ENCODE measurements around the gene PRDM13. TPM values are rescaled to one million over a fixed set of nuclear protein-coding genes. Genes with fewer than 3 reads are reported as not detected.

The PRDM13 gene
- total RNA-seq, 4 donors from 2014 or later: not detected

GRCh38 chr6:99568103-99568933 is 38.3 kb upstream of the PRDM13 start, which contains the start of gene CCNC:
TSS of gene CCNC (minus strand) at chr6:99568660. CDS start at chr6:99568527, 133 bp downstream.
- Histone ChIP-seq H3K36me3 (no peaks in the 10 kb centered on the region), H3K9me3 (no peaks in the 10 kb centered on the region), H3K4me3 (peak within 1 kb of the TSS; percentile 63 to 90 (median 78)), H3K27ac (peak within 1 kb of the TSS; percentile 80 to 91 (median 86)), H3K4me1 (peaks cover 6 to 16% (median 12%) of the 10 kb centered on the region in 4 donors), H3K27me3 (no peaks in the 10 kb centered on the region)
- intact Hi-C loops (cut with DNase I; ENCODE audit: low total_unique reads): no loop called here
- TF ChIP-seq POLR2A (IDR thresholded peaks at IDR 0.05): peak; percentile 83
- TF ChIP-seq EP300 (IDR thresholded peaks at IDR 0.05; ENCODE audit: low read depth): no peak
- TF ChIP-seq POLR2AphosphoS5 (IDR thresholded peaks at IDR 0.05): peak; percentile 83 to 88 (median 88)
- peak; percentile 94 for DNase-seq
- 0% methylated on average over 16 to 61 of the region's 64 CpGs for WGBS, 2 donors (ENCODE audit: low coverage in 1 of 2)
- in situ Hi-C loops (cut with MboI; ENCODE audit: low pct_ligation_motif_present in 1 of 4, low pct_unique_long_range_greater_than_20kb in 1 of 4, low sequenced_read_pairs in 3 of 4): no loop called here

- TF ChIP-seq POLR2A (IDR thresholded peaks at IDR 0.05): no peak
- no peak for TF ChIP-seq POLR2AphosphoS5 (IDR thresholded peaks at IDR 0.05)
- no peak overlapping the region for H3K27ac ChIP-seq
- DNase-seq: no peak
- H3K9me3 ChIP-seq: no peaks in the 10 kb centered on the region
- H3K4me1 ChIP-seq: no peaks in the 10 kb centered on the region
- H3K4me3 ChIP-seq: no peak overlapping the region
- in situ Hi-C loops (cut with MboI; ENCODE audit: low pct_ligation_motif_present in 1 of 4, low pct_unique_long_range_greater_than_20kb in 1 of 4, low sequenced_read_pairs in 3 of 4) (no loop called here), intact Hi-C loops (cut with DNase I; ENCODE audit: low total_unique reads) (no loop called here)
- H3K36me3 ChIP-seq: no peaks in the 10 kb centered on the region
- no peaks in the 10 kb centered on the region for H3K27me3 ChIP-seq
- 84 to 90% methylated on average over 2 of the region's 2 CpGs for WGBS, 2 donors (ENCODE audit: low coverage in 1 of 2)
These were observed 32.5 kb upstream of the PRDM13 start for GRCh38 chr6:99573980-99574617.

GRCh38 chr6:99575544-99576227 is 30.9 kb upstream of the PRDM13 start:
- Histone ChIP-seq H3K4me3 (no peak overlapping the region), H3K4me1 (no peaks in the 10 kb centered on the region), H3K36me3 (no peaks in the 10 kb centered on the region), H3K9me3 (no peaks in the 10 kb centered on the region), H3K27me3 (no peaks in the 10 kb centered on the region), H3K27ac (no peak overlapping the region)
- intact Hi-C loops (cut with DNase I; ENCODE audit: low total_unique reads): no loop called here
- DNase-seq: no peak
- in situ Hi-C loops (cut with MboI; ENCODE audit: low pct_ligation_motif_present in 1 of 4, low pct_unique_long_range_greater_than_20kb in 1 of 4, low sequenced_read_pairs in 3 of 4): no loop called here
- 76% methylated on average over 2 of the region's 2 CpGs; no CpG with 5 or more reads in 1 of the 2 donors for WGBS, 2 donors (ENCODE audit: low coverage in 1 of 2)
- no peak for TF ChIP-seq CTCF (IDR thresholded peaks at IDR 0.05)
- TF ChIP-seq POLR2A (IDR thresholded peaks at IDR 0.05): no peak
- TF ChIP-seq EP300 (IDR thresholded peaks at IDR 0.05; ENCODE audit: low read depth): no peak
- TF ChIP-seq POLR2AphosphoS5 (IDR thresholded peaks at IDR 0.05): no peak

GRCh38 chr6:99579781-99580180 is 26.9 kb upstream of the PRDM13 start:
- Histone ChIP-seq H3K36me3 (no peaks in the 10 kb centered on the region), H3K27me3 (peaks cover 21% of the 10 kb centered on the region), H3K4me3 (no peak overlapping the region), H3K9me3 (no peaks in the 10 kb centered on the region), H3K27ac (no peak overlapping the region), H3K4me1 (no peaks in the 10 kb centered on the region)
- intact Hi-C loops (cut with DNase I; ENCODE audit: low total_unique reads): no loop called here
- DNase-seq: no peak
- WGBS, 2 donors (ENCODE audit: low coverage in 1 of 2): 86 to 95% methylated on average over 2 to 4 of the region's 4 CpGs
- in situ Hi-C loops (cut with MboI; ENCODE audit: low pct_ligation_motif_present in 1 of 4, low pct_unique_long_range_greater_than_20kb in 1 of 4, low sequenced_read_pairs in 3 of 4): no loop called here
- TF ChIP-seq CTCF (IDR thresholded peaks at IDR 0.05): no peak
- TF ChIP-seq POLR2A (IDR thresholded peaks at IDR 0.05): no peak
- TF ChIP-seq POLR2AphosphoS5 (IDR thresholded peaks at IDR 0.05): no peak
- no peak for TF ChIP-seq EP300 (IDR thresholded peaks at IDR 0.05; ENCODE audit: low read depth)

GRCh38 chr6:99587792-99588191 is 18.8 kb upstream of the PRDM13 start:
- no peaks in the 10 kb centered on the region for H3K36me3 ChIP-seq
- H3K4me1 ChIP-seq: peaks cover 14 to 25% (median 23%) of the 10 kb centered on the region in 4 donors
- H3K27ac ChIP-seq: no peak overlapping the region
- peaks cover 69% of the 10 kb centered on the region for H3K27me3 ChIP-seq
- in situ Hi-C loops (cut with MboI; ENCODE audit: low pct_ligation_motif_present in 1 of 4, low pct_unique_long_range_greater_than_20kb in 1 of 4, low sequenced_read_pairs in 3 of 4) (no loop called here), intact Hi-C loops (cut with DNase I; ENCODE audit: low total_unique reads) (no loop called here)
- DNase-seq: no peak
- 72 to 84% methylated on average over 4 of the region's 4 CpGs for WGBS, 2 donors (ENCODE audit: low coverage in 1 of 2)
- H3K4me3 ChIP-seq: no peak overlapping the region
- H3K9me3 ChIP-seq: no peaks in the 10 kb centered on the region
- TF ChIP-seq EP300 (IDR thresholded peaks at IDR 0.05; ENCODE audit: low read depth): no peak
- TF ChIP-seq POLR2AphosphoS5 (IDR thresholded peaks at IDR 0.05): no peak
- TF ChIP-seq CTCF (IDR thresholded peaks at IDR 0.05): no peak
- no peak for TF ChIP-seq POLR2A (IDR thresholded peaks at IDR 0.05)

Measured in transverse colon (tissue), 4 donors.